GM18951 (cell line): ENCODE results near the gene STMN3.
"Not testable (repeated sequence)": the region's sequence is repeated elsewhere in the genome, so short reads cannot be mapped to it uniquely, and the experiment has no call there.

Source experiments
- POLR2A ChIP-seq: IDR thresholded peaks from 4 replicates; pipeline ENCODE4 v1.6.1; 2011; ENCODE audit warnings: mild to moderate bottlenecking; ENCODE audit not compliant: insufficient read length, insufficient read depth; ENCODE audit errors: extremely low read depth
- in situ Hi-C: fragments of 300-500 bp; cut with MboI; formaldehyde crosslinking; loops from one replicate; pipeline ENCODE4 v1.12.0; 2022; ENCODE audit warnings: low sequenced_read_pairs, mixed read lengths, inconsistent platforms; ENCODE audit not compliant: unreplicated experiment

Gene STMN3

DNA sequence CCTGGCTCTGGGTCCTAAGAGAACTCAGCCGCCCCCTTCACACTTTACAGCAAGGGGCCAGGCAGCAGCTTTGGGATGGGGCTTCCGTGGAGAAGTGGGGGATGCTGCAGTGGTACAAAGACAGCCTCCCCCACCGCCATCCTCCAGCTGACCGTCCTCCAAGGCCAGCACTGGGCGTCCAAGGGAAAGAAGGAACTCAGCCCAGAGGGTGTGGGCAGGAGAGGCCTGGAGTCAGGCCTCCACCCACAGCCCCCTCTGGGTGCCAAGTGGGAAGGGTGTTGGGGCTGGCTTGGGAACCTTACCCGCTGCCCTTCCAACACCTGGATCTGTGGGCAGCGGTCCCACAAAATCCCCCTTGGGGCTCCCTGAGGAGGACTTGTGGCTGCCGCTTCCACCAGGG is 13.1 kb downstream of the STMN3 start:
- no peak for TF ChIP-seq POLR2A
- in situ Hi-C loops: no loop called here

DNA sequence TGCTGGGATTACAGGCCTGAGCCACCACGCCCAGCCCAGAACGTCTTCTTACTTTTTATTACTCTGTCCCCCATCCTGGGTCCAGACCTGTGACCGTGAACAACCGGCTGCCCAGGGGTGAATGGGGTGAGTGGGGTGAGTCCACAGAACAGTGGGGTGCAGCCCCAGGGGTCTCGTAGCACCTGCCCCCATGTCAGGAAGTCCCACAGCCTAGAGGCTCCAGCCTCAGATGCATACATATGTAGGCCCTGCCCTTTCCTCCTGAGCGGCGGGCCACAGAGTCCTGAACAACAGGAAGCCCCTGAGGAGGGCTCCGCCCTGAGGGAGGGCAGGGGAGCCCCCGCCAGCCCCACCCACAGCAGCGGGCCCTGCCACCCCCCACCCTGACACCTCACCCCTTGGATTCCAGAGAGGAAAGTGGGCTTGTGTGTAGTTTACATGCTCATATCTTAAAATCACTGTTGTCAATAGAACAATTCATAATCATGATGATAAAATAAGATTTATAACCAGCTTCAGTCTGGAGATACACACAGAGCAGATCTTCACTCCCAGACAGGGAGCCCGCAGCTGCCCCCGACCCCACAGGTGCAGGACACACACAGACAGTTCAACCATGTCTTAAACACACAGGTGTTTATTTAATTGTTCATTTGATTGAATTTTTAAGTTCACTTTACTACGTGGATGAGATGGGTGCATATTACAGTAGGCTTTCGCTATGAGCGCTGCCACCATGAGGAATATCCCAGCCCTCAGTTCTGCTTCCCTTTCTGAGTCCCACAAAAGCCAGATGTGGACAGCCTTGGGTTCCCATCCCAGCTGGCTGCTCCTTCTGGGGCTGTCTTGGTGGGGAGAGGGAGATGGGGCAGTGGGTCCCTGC is 13.9 kb downstream of the STMN3 start:
- in situ Hi-C loops: no loop called here
- peak; percentile 44 for TF ChIP-seq POLR2A

DNA sequence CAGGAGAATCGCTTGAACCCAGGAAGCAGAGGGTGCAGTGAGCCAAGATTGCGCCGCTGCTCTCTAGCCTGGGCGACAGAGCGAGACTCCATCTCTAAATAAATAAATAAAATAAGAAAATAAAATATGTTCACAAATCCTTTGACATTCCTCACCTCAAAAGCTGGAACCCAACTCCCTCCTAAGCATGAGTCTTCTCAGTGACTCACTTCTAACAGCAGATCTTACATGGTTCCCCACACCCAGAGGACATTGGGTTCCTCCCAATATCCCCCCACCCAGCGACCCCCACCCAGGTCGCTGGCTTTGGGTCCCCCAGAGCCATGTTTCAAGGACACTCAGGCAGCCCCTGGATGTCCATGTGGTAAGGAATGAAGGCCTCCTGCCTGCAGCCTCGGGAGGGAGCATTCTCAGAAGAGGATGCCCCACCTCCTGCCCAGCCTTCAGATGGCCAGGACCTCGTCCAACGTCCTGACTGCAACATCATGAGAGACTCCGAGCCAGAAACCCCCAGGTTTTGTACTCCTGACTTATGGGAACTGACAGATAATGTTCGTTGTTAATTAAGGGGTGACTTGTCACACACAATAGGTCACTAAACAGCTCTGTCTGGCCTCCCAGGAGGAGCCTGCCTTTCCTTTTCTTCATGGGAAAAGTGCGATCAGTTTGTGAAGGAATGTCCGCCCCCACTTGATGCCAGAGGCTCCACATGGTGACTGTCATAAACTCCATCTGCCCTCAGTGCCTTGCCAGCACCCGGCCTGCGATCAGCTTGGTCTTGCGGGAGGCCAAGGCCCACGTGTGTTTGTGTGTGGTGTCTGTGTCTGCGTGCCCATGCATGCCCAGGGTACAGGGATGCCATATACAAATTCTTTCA is 16.2 kb downstream of the STMN3 start:
- in situ Hi-C loops: no loop called here
- TF ChIP-seq POLR2A: no peak

DNA sequence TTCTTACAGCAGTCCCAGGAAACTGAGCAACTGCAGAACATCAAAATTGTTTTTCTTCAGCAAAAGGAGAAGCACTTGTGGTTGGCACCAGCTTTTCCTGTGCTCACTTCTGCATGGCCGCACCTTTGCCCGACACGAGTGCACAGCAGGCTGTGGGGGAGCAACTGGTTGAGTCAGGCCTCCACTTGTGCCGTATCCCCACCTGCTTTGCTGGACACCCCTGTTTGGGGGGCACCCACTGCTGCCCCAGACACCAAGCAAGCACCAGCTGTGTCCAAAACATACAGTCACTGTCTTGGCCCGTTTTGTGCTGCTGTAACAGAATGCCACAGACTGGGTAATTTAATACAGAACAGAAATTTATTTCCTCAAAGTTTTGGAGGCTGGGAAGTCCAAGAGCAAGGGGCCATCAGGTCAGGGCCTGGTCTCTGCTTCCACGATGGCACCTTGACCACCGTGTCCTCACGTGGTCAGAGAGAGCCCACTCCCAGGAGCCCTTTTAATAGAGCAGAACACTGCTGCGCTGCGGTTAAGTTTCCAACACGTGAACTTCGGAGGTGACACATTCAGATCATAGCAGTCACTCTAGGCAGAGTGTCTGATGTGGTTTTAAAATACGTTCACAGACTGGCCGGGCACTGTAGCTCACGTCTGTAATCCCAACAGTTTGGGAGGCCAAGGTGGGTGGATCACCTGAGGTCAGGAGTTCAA is 17.6 kb downstream of the STMN3 start:
- TF ChIP-seq POLR2A: no peak
- in situ Hi-C loops: no loop called here

DNA sequence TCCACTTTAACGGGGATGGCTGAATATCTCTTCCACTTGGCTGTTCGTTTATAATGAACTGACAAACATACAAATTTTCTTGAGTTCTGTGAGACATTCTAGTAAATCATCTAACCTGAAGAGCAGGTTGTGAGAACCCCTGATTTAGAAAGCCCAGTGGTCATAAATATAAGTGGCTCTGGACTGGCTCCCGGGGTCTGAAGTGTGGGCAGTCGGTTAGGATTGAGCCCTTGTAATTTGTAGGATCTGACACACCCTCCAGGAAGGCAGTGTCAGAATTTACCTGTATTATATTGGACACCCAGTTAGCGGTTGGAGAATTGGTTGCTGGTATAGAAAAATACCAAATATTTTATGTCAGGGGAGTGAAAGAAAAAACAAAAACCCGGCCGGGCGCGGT is 19.5 kb downstream of the STMN3 start:
- in situ Hi-C loops: no loop called here
- no peak for TF ChIP-seq POLR2A

DNA sequence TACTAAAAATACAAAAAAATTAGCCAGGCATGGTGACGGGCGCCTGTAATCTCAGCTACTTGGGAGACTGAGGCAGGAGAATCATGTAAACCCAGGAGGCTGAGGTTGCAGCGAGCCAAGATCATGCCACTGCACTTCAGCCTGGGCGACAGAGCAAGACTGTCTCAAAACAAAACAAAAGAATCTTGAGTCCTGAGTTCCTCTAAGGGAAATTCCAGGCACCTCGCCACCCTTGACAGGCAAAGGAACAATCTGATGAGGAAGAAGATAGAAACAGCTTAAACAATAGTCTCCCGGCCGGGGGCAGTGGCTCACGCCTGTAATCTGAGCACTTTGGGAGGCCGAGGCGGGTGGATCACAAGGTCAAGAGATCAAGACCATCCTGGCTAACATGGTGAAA is 21.8 kb downstream of the STMN3 start:
- in situ Hi-C loops: not testable (repeated sequence)

DNA sequence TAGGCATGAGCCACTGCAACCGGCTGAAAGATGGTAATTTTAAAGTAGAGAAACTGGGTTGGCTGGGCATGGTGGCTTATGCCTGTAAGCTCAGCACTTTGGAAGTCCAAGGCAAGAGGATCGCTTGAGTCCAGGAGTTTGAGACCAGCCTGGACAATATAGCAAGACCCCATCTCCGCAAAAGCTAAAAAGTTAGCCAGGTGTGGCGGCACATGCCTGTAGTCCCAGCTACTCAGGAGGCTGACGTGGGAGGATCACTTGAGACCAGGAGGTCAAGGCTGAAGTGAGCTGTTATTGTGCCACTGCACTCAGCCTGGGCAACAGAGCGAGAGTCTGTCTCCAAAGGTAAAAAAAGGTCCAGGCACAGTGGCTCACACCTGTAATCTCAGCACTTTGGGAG is 22.3 kb downstream of the STMN3 start:
- in situ Hi-C loops: not testable (repeated sequence)

DNA sequence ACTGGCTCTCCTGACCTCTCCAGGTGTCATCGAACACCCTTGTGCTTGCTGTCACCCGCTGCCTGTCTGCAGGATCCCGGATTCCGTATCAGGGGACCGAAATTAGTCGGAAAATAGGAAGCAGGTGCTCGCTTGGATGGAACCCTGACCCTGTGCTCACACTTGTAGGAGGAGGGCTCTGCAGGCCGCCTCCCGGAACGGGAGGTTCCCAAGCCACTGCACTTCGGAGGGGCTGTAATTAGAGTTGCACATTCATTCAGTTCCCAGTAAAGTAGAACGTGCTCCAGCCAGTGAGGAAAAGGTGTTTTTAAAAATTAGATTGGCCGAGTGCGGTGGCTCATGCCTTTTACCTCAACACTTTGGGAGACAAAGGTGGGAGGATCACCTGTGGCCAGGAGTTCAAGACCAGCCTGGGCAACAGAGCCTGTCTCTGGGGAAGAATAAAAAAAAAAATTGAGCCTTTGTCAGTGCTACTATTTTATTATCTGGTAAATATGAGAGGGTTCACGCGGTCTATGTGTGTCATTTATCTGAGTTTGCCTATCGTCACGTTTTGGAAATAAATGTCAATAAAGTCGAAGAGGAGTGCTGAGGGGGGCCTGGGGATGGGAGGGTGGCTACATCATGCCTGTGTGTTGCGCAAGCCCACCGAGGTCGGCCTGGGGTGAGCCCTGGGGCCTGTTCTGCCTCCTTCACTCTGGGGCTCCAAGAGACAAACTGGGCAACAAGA is 24.8 kb downstream of the STMN3 start:
- peak; percentile 53 for TF ChIP-seq POLR2A
- in situ Hi-C loops: no loop called here

DNA sequence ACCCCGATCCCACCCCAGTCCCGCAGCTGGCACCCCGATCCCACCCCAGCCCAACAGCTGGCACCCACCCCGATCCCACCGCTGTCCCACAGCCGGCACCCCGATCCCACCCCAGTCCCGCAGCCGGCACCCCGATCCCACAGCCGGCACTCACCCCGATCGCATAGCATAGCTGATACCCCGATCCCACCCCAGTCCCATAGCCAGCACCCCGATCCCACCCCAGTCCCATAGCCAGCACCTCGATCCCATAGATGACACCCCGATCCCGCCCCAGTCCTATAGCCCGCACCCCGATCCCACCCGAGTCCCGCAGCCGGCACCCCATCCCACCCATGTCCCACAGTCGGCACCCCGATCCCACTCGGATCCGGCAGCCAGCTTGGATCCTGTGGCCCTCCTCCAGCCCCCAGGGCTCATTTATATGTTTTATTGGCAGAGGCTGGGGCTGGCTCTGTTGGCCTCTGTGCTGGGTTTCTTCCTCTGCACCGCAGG is 25.4 kb downstream of the STMN3 start:
- in situ Hi-C loops: no loop called here
- no peak for TF ChIP-seq POLR2A

DNA sequence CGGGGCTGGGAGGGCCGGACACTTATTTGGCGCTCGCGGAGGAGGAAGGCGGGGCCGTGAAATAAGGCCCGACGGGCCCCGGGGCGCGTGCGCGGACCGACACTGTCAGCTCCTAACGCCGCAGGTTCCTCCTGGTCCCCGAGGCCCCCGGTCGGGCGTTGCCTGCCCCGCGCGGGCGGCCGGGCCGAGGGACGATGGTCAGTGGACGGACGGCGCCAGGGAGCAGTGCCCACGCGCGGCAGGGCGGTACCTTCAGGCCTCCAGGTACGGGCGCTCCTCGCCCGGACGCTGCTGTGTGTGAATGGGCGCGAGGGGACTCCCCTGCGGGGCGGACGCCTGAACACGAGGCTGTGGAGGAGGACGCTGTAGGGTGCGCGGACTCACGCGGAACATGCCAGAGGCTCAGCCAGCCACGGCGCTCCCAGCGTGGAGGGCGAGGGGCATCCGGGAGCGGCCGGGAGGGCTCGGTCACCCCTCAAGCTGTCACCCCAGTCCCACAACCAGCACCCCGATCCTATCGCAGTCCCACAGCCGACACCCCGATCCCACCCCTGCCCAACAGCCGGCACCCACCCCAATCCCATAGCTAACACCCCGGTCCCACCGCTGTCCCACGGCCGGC is 26.0 kb downstream of the STMN3 start:
- TF ChIP-seq POLR2A: peak; percentile 92
- in situ Hi-C loops: no loop called here

DNA sequence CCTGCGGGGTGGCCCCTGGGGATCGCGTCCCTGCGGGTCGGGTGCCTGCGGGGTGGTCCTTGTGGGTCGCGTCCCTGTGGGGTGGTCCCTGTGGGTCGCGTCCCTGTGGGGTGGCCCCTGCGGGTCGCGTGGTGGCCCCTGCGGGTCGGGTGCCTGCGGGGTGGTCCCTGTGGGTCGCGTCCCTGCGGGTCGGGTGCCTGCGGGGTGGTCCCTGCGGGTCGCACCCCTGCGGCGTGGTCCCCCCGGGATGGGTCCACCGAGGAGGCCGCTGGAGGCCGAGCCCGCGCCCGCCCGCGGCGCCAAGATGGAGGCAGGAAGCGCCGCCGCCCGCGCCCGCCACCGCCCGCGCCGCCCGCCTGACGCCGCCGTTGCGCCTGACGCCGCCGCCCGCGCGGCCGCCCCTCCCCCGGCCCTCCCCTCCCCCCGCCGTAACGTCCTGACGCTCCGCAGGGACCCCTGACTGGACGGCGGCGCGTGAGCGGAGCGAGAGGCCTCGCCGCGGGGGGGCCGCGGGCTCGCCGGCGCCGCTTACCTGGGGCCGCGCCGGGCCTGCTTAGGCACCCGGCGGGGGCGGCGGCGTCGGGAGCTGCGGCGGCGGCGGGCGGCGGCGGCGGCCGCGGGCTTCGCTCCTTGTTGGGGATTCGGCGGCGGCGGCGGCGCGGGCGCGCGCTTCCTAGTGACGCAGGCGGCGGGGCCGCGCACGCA is 26.6 kb downstream of the STMN3 start, which contains the start of gene GMEB2:
GMEB2 (minus strand) TSS at position 678 of the 705 bp plus-strand sequence. CDS start 7,704 bp downstream, outside the sequence.
- peak; percentile 71 for TF ChIP-seq POLR2A
- in situ Hi-C loops: no loop called here
